Measurements from ENCODE around the gene KAZN. TPM values are rescaled to one million over a fixed set of nuclear protein-coding genes. Genes with fewer than 3 reads are reported as not detected.

The KAZN gene
- total and polyA plus RNA-seq, 3 donors from 2014 or later, result 12.1 to 14.6 (median 13.8) TPM

- H3K4me1 ChIP-seq, result no peaks in the 10 kb centered on the region
- no peaks in the 10 kb centered on the region for H3K36me3 ChIP-seq (ENCODE audit: low read depth, missing control alignments)
- H3K27me3 ChIP-seq, result no peaks in the 10 kb centered on the region
- intact Hi-C loops (cut with DNase I; ENCODE audit: low total_unique reads), result no loop called here
- no peaks in the 10 kb centered on the region for H3K9me3 ChIP-seq
- WGBS, 2 donors, result 80 to 91% methylated on average over 6 of the region's 6 CpGs
- TF ChIP-seq CTCF (IDR thresholded peaks at IDR 0.05) (no peak), POLR2A (IDR thresholded peaks at IDR 0.05) (no peak)
- no peak for DNase-seq
- no peak overlapping the region for H3K4me3 ChIP-seq
- H3K27ac ChIP-seq, result no peak overlapping the region
Measured at GRCh38 chr1:14824314-14824915, 225.9 kb downstream of the KAZN start.

GRCh38 chr1:14825396-14825795, 226.9 kb downstream of the KAZN start:
- DNase-seq, result no peak
- Histone ChIP-seq H3K27me3 (no peaks in the 10 kb centered on the region), H3K4me1 (no peaks in the 10 kb centered on the region), H3K4me3 (no peak overlapping the region), H3K27ac (no peak overlapping the region), H3K9me3 (no peaks in the 10 kb centered on the region), H3K36me3 (ENCODE audit: low read depth, missing control alignments) (no peaks in the 10 kb centered on the region)
- intact Hi-C loops (cut with DNase I; ENCODE audit: low total_unique reads), result no loop called here
- TF ChIP-seq CTCF (IDR thresholded peaks at IDR 0.05) (no peak), POLR2A (IDR thresholded peaks at IDR 0.05) (no peak)
- WGBS, 2 donors, result 91 to 92% methylated on average over 7 of the region's 7 CpGs

GRCh38 chr1:14826172-14826636, 227.7 kb downstream of the KAZN start:
- 86 to 87% methylated on average over 13 of the region's 13 CpGs for WGBS, 2 donors

GRCh38 chr1:14826731-14827326, 228.3 kb downstream of the KAZN start:
- no peak overlapping the region for H3K27ac ChIP-seq
- DNase-seq, result no peak
- no peaks in the 10 kb centered on the region for H3K27me3 ChIP-seq
- H3K4me1 ChIP-seq, result no peaks in the 10 kb centered on the region
- 94 to 96% methylated on average over 11 of the region's 11 CpGs for WGBS, 2 donors
- no peak overlapping the region for H3K4me3 ChIP-seq
- H3K9me3 ChIP-seq, result no peaks in the 10 kb centered on the region
- no peak for TF ChIP-seq CTCF (IDR thresholded peaks at IDR 0.05)
- TF ChIP-seq POLR2A (IDR thresholded peaks at IDR 0.05), result no peak
- intact Hi-C loops (cut with DNase I; ENCODE audit: low total_unique reads), result no loop called here
- H3K36me3 ChIP-seq (ENCODE audit: low read depth, missing control alignments), result no peaks in the 10 kb centered on the region

More at GRCh38 chr1:14826172-14826636, 227.7 kb downstream of the KAZN start:
- no peaks in the 10 kb centered on the region for H3K27me3 ChIP-seq
- H3K9me3 ChIP-seq, result no peaks in the 10 kb centered on the region
- intact Hi-C loops (cut with DNase I; ENCODE audit: low total_unique reads), result no loop called here
- no peak for DNase-seq
- H3K36me3 ChIP-seq (ENCODE audit: low read depth, missing control alignments), result no peaks in the 10 kb centered on the region
- no peak overlapping the region for H3K27ac ChIP-seq
- H3K4me1 ChIP-seq, result no peaks in the 10 kb centered on the region
- TF ChIP-seq POLR2A (IDR thresholded peaks at IDR 0.05), result no peak
- H3K4me3 ChIP-seq, result no peak overlapping the region

GRCh38 chr1:14827870-14828269, 229.4 kb downstream of the KAZN start:
- H3K4me3 ChIP-seq, result no peak overlapping the region
- H3K27ac ChIP-seq, result no peak overlapping the region
- H3K4me1 ChIP-seq, result no peaks in the 10 kb centered on the region
- no peaks in the 10 kb centered on the region for H3K27me3 ChIP-seq
- H3K9me3 ChIP-seq, result no peaks in the 10 kb centered on the region
- no peaks in the 10 kb centered on the region for H3K36me3 ChIP-seq (ENCODE audit: low read depth, missing control alignments)
- 83 to 95% methylated on average over 4 of the region's 4 CpGs for whole genome bisulfite sequencing, 2 donors
- no peak for DNase-seq
- TF ChIP-seq POLR2A (IDR thresholded peaks at IDR 0.05) (no peak), CTCF (IDR thresholded peaks at IDR 0.05) (no peak)
- intact Hi-C loops (cut with DNase I; ENCODE audit: low total_unique reads), result no loop called here

Data from testis (tissue), 3 donors.